ENCODE data around the gene GRID2. TPM values are rescaled to one million over a fixed set of nuclear protein-coding genes. Genes with fewer than 3 reads are reported as not detected.

GRID2 gene
- total RNA-seq, 1 experiment from 2014 or later: not detected

- Histone ChIP-seq H3K4me1 (no peaks in the 10 kb centered on the region), H3K9me3 (no peaks in the 10 kb centered on the region), H3K27me3 (replicated peaks; ENCODE audit: control insufficient read depth, insufficient read depth, low read length) (no peaks in the 10 kb centered on the region), H3K4me3 (ENCODE audit: low read depth, low read length) (no peak overlapping the region), H3K36me3 (ENCODE audit: control insufficient read depth, insufficient read depth, low read length) (no peaks in the 10 kb centered on the region)
- POLR2A ChIA-PET: no interaction called here
- BruUV-seq (replicated peaks): no TSS peak
- H3K27me3 Mint-ChIP-seq (ENCODE audit: insufficient read depth, unreplicated experiment): no peaks in the 10 kb centered on the region
- H3K4me3 Mint-ChIP-seq (ENCODE audit: unreplicated experiment): no peak overlapping the region
- no peaks in the 10 kb centered on the region for H3K9me3 Mint-ChIP-seq (ENCODE audit: unreplicated experiment)
- TF ChIP-seq CTCF (IDR thresholded peaks at IDR 0.05; ENCODE audit: insufficient read depth in 1 of 2, low read depth in 1 of 2, low read length in 1 of 2, severe bottlenecking in 1 of 2, unreplicated experiment in 1 of 2): no peak
- intact Hi-C loops (cut with micrococcal nuclease; ENCODE audit: unreplicated experiment): no loop called here
- H3K4me1 Mint-ChIP-seq (ENCODE audit: low read depth, unreplicated experiment): no peaks in the 10 kb centered on the region
- no peaks in the 10 kb centered on the region for H3K36me3 Mint-ChIP-seq (ENCODE audit: insufficient read depth, unreplicated experiment)
- no peak for DNase-seq
- H3K27ac Mint-ChIP-seq (ENCODE audit: unreplicated experiment): no peak overlapping the region
- CTCF ChIA-PET: no interaction called here
Observed at GRCh38 chr4:93334003-93334402, 1030.2 kb downstream of the GRID2 start.

GRCh38 chr4:93337196-93337595 lies 1033.4 kb downstream of the GRID2 start:
- BruUV-seq (replicated peaks): no TSS peak
- no peaks in the 10 kb centered on the region for H3K4me1 Mint-ChIP-seq (ENCODE audit: low read depth, unreplicated experiment)
- no peak overlapping the region for H3K27ac Mint-ChIP-seq (ENCODE audit: unreplicated experiment)
- H3K9me3 Mint-ChIP-seq (ENCODE audit: unreplicated experiment): no peaks in the 10 kb centered on the region
- Histone ChIP-seq H3K9me3 (no peaks in the 10 kb centered on the region), H3K4me1 (no peaks in the 10 kb centered on the region), H3K27me3 (replicated peaks; ENCODE audit: control insufficient read depth, insufficient read depth, low read length) (no peaks in the 10 kb centered on the region), H3K36me3 (ENCODE audit: control insufficient read depth, insufficient read depth, low read length) (no peaks in the 10 kb centered on the region), H3K4me3 (ENCODE audit: low read depth, low read length) (no peak overlapping the region)
- no peak overlapping the region for H3K4me3 Mint-ChIP-seq (ENCODE audit: unreplicated experiment)
- CTCF ChIA-PET: no interaction called here
- TF ChIP-seq CTCF (IDR thresholded peaks at IDR 0.05; ENCODE audit: insufficient read depth in 1 of 2, low read depth in 1 of 2, low read length in 1 of 2, severe bottlenecking in 1 of 2, unreplicated experiment in 1 of 2): no peak
- POLR2A ChIA-PET: no interaction called here
- DNase-seq: no peak
- intact Hi-C loops (cut with micrococcal nuclease; ENCODE audit: unreplicated experiment): no loop called here
- H3K27me3 Mint-ChIP-seq (ENCODE audit: insufficient read depth, unreplicated experiment): no peaks in the 10 kb centered on the region
- H3K36me3 Mint-ChIP-seq (ENCODE audit: insufficient read depth, unreplicated experiment): no peaks in the 10 kb centered on the region

- POLR2A ChIA-PET: no interaction called here
- Mint-ChIP-seq H3K27me3 (ENCODE audit: insufficient read depth, unreplicated experiment) (no peaks in the 10 kb centered on the region), H3K4me3 (ENCODE audit: unreplicated experiment) (no peak overlapping the region), H3K36me3 (ENCODE audit: insufficient read depth, unreplicated experiment) (no peaks in the 10 kb centered on the region), H3K9me3 (ENCODE audit: unreplicated experiment) (no peaks in the 10 kb centered on the region), H3K4me1 (ENCODE audit: low read depth, unreplicated experiment) (no peaks in the 10 kb centered on the region), H3K27ac (ENCODE audit: unreplicated experiment) (no peak overlapping the region)
- no peak for TF ChIP-seq CTCF (IDR thresholded peaks at IDR 0.05; ENCODE audit: insufficient read depth in 1 of 2, low read depth in 1 of 2, low read length in 1 of 2, severe bottlenecking in 1 of 2, unreplicated experiment in 1 of 2)
- intact Hi-C loops (cut with micrococcal nuclease; ENCODE audit: unreplicated experiment): no loop called here
- H3K27me3 ChIP-seq (replicated peaks; ENCODE audit: control insufficient read depth, insufficient read depth, low read length): no peaks in the 10 kb centered on the region
- DNase-seq: no peak
- no peaks in the 10 kb centered on the region for H3K4me1 ChIP-seq
- CTCF ChIA-PET: no interaction called here
- H3K36me3 ChIP-seq (ENCODE audit: control insufficient read depth, insufficient read depth, low read length): no peaks in the 10 kb centered on the region
- BruUV-seq (replicated peaks): no TSS peak
- no peaks in the 10 kb centered on the region for H3K9me3 ChIP-seq
- no peak overlapping the region for H3K4me3 ChIP-seq (ENCODE audit: low read depth, low read length)
Observed at GRCh38 chr4:93342738-93343137, 1039.0 kb downstream of the GRID2 start.
